Upper lobe of right lung (tissue), 1 donor: ENCODE data around the gene NHSL1. TPM values are rescaled to one million over a fixed set of nuclear protein-coding genes. Genes with fewer than 3 reads are reported as not detected.

ENCODE experiments used
- ATAC-seq: fragments of 200-7000 bp; cut with Tn5 transposase; one replicate; pipeline ENCODE4 v1.9.1; 2020; ENCODE audit warnings: mild to moderate bottlenecking, moderate library complexity
- DNase-seq: peaks from one replicate; pipeline ENCODE4 v3.0.0-alpha.2; 2020
- H3K27ac ChIP-seq: fragments of 200-600 bp; one replicate; pipeline ENCODE4 v1.8.0; 2022
- H3K27me3 ChIP-seq: fragments of 200-600 bp; one replicate; pipeline ENCODE4 v1.8.0; 2022; ENCODE audit warnings: mild to moderate bottlenecking
- H3K36me3 ChIP-seq: fragments of 200-600 bp; one replicate; pipeline ENCODE4 v1.8.0; 2022
- H3K4me1 ChIP-seq: fragments of 200-600 bp; one replicate; pipeline ENCODE4 v1.8.0; 2022
- H3K4me3 ChIP-seq: fragments of 200-600 bp; one replicate; pipeline ENCODE4 v1.8.0; 2022; ENCODE audit warnings: mild to moderate bottlenecking
- H3K9me3 ChIP-seq: fragments of 200-600 bp; one replicate; pipeline ENCODE4 v1.8.0; 2022
- intact Hi-C: fragments of 100-400 bp; cut with DNase I; formaldehyde crosslinking; loops from one replicate; pipeline ENCODE4 v1.11.0; 2022
- total RNA-seq: library from RNA; stranded (reverse); fragmentation: NEBNext Ultra II Directional; extraction: Animal tissue kit (Norgen Biotek cat#: 25700); gene quantifications from one replicate; pipeline ENCODE4 v1.2.1, GENCODE V29; 2021
- TF ChIP-seq, protein P1 (sequence below): fragments of 200-600 bp; IDR thresholded peaks from one replicate; pipeline ENCODE4 v1.8.0; 2022; ENCODE audit warnings: antibody characterized with exemption
- donor health status: DM: no; HTN: yes; CAD: no; lungs with severe emphysema.

The NHSL1 gene
- total RNA-seq, 1 donor from 2014 or later, result 69.5 TPM

DNA sequence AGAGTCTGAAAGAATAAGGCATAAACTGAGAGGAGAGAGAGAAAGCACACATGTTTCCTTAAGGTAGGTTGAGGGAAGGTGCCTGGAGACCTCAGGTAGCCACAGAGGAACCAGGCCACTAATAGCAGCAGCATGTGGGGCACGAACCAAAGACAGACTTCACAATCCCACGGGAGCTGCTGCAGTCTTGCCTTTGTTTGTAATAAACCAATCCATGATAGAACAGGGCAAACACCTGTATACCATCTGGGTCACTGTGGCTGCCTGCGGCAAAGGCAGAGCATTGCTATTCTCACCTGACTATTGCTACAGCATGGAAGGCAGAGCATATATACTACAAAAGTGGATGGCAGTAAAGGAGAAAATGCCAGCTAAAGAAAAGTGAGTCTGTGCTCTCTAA lies 59.0 kb downstream of the NHSL1 start:
- H3K27me3 ChIP-seq, result no peaks in the 10 kb centered on the region
- no peak overlapping the region for H3K27ac ChIP-seq
- intact Hi-C loops, result no loop called here
- no peaks in the 10 kb centered on the region for H3K4me1 ChIP-seq
- TF ChIP-seq, protein P1, sequence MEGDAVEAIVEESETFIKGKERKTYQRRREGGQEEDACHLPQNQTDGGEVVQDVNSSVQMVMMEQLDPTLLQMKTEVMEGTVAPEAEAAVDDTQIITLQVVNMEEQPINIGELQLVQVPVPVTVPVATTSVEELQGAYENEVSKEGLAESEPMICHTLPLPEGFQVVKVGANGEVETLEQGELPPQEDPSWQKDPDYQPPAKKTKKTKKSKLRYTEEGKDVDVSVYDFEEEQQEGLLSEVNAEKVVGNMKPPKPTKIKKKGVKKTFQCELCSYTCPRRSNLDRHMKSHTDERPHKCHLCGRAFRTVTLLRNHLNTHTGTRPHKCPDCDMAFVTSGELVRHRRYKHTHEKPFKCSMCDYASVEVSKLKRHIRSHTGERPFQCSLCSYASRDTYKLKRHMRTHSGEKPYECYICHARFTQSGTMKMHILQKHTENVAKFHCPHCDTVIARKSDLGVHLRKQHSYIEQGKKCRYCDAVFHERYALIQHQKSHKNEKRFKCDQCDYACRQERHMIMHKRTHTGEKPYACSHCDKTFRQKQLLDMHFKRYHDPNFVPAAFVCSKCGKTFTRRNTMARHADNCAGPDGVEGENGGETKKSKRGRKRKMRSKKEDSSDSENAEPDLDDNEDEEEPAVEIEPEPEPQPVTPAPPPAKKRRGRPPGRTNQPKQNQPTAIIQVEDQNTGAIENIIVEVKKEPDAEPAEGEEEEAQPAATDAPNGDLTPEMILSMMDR, result no peak
- peaks cover 7% of the 10 kb centered on the region for H3K36me3 ChIP-seq
- DNase-seq, result no peak
- no peak overlapping the region for H3K4me3 ChIP-seq
- ATAC-seq, result no peak
- no peaks in the 10 kb centered on the region for H3K9me3 ChIP-seq

DNA sequence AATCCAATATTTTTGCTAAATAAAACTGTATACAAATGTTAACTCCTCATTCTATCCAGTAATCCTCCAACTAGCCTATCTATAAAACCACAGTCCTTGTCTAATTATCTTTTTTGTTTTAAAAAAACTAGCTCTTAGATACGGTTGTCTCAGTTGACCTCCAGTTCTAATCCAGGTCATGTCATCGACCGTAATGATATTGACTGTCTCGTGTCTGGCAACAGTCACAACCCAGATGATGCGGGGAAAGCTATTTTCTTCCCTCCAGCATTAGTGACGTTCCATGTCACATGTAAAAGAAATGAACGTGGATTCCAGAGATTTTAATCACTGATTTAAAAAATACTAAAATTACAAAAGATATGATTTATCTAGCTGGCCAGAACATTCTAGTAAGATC lies 59.7 kb downstream of the NHSL1 start:
- H3K4me1 ChIP-seq, result peaks cover 7% of the 10 kb centered on the region
- H3K36me3 ChIP-seq, result peaks cover 7% of the 10 kb centered on the region
- DNase-seq (no peak), ATAC-seq (no peak)
- H3K9me3 ChIP-seq, result no peaks in the 10 kb centered on the region
- TF ChIP-seq, protein P1, result no peak
- H3K27ac ChIP-seq, result no peak overlapping the region
- H3K4me3 ChIP-seq, result no peak overlapping the region
- no peaks in the 10 kb centered on the region for H3K27me3 ChIP-seq
- intact Hi-C loops, result no loop called here

DNA sequence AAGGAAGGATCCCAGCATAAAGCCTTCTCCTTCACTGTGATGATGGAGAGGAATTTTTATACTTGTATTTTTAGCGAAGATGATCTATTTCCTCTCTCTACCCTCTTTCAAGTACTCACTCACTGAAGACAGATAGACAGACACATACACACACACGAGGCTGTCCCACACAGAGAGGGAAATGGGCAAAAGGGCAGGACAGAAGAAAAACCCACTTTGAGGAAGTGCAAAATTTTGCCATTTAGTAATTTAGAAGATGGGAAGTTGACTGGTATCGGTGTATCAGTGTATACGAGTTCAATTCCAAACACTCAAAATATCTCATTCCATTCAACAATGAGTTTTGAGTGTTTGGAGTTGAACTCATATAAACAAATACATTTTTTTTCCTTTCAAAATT lies 64.4 kb downstream of the NHSL1 start:
- DNase-seq, result no peak
- Histone ChIP-seq H3K36me3 (peaks cover 14% of the 10 kb centered on the region), H3K9me3 (no peaks in the 10 kb centered on the region), H3K27ac (no peak overlapping the region), H3K4me3 (no peak overlapping the region), H3K27me3 (no peaks in the 10 kb centered on the region), H3K4me1 (peaks cover 8% of the 10 kb centered on the region)
- TF ChIP-seq, protein P1, result no peak
- ATAC-seq, result peak; percentile 70
- intact Hi-C loops, result no loop called here

DNA sequence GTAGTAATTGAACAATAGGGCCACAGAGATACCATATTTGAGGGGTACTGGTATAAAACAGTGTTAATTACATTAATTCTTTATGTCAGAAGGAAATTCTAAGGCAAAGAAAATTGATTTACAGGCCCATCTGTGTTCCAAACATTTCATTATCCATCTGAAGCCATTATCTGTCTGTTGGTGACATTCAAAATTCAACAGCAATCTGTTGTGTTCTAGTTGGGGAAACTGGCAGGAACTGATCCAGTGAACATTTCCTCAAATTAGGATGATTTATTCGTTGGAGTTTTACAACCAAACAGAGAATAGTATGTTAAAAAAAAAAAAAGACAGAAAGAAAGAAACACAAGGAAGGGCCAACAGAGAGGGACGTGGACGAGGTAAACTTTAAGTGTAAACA lies 65.2 kb downstream of the NHSL1 start:
- intact Hi-C loops, result no loop called here

DNA sequence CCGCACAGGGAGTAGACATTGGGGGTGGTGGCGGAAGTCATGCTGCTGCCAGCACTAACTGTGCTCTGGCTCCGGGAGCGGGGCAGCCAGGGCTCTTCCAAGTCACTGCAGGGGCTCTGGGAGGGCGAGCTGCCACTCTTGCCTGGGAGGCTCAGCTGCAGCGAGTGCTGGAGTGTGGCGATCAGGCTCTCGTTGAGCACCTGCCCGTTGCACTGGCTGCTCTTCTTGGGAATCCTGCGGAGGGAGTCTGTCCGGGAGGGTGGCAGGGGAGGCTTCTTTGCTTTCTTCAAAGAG lies 67.3 kb downstream of the NHSL1 start:
- no peaks in the 10 kb centered on the region for H3K9me3 ChIP-seq
- intact Hi-C loops, result no loop called here
- no peaks in the 10 kb centered on the region for H3K27me3 ChIP-seq
- H3K27ac ChIP-seq, result no peak overlapping the region
- TF ChIP-seq, protein P1, result no peak
- peaks cover 14% of the 10 kb centered on the region for H3K4me1 ChIP-seq
- ATAC-seq (no peak), DNase-seq (no peak)
- H3K36me3 ChIP-seq, result peaks cover 21% of the 10 kb centered on the region
- H3K4me3 ChIP-seq, result no peak overlapping the region

More for the DNA sequence above, 65.2 kb downstream of the NHSL1 start:
- Histone ChIP-seq H3K4me1 (peaks cover 14% of the 10 kb centered on the region), H3K4me3 (no peak overlapping the region), H3K9me3 (no peaks in the 10 kb centered on the region), H3K27me3 (no peaks in the 10 kb centered on the region), H3K27ac (no peak overlapping the region), H3K36me3 (peaks cover 14% of the 10 kb centered on the region)
- ATAC-seq, result no peak
- TF ChIP-seq, protein P1, result no peak
- no peak for DNase-seq
